Measurements from ENCODE around the gene GPRIN2.

GPRIN2 gene

DNA sequence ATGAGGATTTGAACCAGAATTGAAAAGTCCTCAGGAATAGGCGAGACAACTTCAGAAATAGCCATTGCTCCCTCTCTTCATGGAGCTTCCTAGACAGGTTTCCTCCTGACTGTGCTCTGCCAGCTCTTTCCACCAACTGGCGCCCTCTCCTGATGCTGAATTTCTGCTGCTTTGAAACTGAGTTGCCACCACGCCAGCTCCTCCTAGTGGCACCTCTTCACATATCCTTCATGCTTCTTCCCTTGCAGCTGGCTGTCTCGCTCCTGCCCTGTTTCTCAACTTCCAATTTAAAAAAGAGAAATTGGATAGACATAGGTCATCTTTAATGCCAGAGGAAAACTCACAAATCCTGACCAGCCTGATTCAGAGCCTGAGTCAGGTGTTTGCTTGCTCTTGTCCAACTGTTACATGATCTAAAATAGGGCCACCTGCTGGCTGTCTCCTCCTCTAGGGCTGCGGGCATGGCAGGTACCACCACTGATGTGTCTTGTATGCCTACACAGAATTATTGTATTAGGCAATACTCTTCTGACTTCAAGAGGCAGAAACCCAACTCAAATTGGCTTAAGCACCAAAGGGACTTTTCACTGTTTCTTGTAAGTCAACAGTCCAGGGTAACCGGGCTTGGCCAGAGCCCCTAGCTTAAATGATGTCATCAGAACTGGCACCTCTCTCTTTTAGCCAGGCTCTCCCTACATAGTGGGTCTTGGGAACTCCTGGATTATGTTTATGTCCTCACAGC, 9.3 kb upstream of the GPRIN2 start:
- ATAC-seq, result peak; percentile 49 to 62

DNA sequence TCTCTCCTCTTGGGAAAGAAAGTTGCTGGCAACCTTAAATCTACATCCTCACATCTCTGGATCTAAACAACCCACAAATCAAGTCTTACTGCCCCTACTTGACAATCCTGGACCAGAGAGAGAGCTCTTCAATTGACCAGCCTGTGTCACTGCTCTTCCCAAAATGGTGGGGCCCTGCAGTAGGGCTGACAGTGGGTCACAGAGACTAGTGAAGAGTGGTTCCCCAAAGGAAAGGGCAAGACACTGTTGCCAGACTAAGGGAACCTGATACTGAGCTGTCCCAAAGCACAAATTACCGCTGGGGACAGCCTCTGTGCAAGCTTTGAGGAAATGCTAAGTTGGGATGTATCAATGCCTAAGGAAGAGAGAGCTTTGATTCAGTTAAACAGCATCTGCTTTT, 4.5 kb upstream of the GPRIN2 start:
- ATAC-seq, result no peak

DNA sequence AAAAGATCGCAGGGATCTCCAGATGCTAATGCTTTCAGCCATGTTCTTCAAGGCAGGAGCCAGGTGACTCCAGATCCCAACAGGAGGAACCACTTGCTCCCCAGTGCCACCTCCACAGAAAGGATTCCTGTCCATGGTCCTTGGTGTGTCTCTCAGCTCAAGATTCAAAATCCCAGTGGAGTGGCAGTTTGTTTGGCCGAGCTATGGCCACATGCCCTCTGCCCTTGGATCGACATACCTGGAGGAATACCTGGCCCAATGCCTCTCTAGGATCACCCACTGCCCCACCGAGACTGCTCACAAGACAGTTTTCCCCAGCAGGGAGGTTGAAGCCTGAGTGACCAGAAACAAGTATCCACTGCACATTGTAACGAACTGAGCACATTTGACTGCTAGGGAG, 3.9 kb upstream of the GPRIN2 start:
- ATAC-seq, result no peak

GRCh38 chr10:46559231-46559671, 2.8 kb upstream of the GPRIN2 start:
- ATAC-seq, result no peak

GRCh38 chr10:46558392-46559185, 2.1 kb upstream of the GPRIN2 start:
- no peak for ATAC-seq

GRCh38 chr10:46558122-46558391, 1.6 kb upstream of the GPRIN2 start:
- no peak for ATAC-seq

DNA sequence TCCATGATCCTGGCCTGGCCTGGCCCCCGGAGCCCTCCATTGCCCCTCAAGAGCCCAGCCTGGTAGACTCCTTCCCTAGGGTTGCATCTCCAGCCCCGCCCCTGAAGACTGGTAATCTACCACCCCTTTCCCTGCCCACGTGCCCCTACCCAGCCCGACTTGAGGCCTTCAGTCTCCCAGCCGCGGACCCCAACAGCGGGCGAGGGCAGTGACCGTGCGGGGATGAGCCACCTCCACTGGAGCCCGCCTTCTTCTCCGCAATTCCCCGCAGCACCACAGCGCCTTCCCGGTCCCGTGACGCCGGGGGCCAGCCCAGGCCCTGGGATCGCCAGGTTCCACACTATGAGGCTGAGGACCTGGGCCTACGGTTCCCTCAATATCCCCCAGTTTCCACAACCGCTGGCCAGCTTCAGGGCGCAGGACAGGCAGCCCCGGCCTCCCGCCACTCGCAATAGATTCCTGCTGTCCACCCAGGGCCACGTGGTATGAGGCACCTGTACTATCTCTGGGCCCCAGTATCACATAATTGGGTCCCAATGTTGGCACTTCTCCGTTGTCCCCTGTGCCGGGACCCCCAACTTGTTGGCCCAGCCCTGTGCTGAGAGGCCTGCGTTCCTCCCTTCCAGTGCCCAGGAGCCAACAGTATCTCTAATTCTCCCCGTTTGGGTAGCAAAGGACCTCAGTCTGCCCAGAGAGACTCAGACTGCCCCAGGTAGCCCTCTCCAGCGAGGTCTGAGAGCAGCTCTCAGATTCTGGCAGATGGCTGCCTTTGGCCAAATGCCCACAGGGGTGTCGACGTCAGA, 1.1 kb upstream of the GPRIN2 start:
- ATAC-seq, result no peak

- ATAC-seq, result no peak
Measured at GRCh38 chr10:46555713-46556514, 544 bp downstream of the GPRIN2 start.

GRCh38 chr10:46555366-46555712, 1.1 kb downstream of the GPRIN2 start:
- ATAC-seq, result no peak

DNA sequence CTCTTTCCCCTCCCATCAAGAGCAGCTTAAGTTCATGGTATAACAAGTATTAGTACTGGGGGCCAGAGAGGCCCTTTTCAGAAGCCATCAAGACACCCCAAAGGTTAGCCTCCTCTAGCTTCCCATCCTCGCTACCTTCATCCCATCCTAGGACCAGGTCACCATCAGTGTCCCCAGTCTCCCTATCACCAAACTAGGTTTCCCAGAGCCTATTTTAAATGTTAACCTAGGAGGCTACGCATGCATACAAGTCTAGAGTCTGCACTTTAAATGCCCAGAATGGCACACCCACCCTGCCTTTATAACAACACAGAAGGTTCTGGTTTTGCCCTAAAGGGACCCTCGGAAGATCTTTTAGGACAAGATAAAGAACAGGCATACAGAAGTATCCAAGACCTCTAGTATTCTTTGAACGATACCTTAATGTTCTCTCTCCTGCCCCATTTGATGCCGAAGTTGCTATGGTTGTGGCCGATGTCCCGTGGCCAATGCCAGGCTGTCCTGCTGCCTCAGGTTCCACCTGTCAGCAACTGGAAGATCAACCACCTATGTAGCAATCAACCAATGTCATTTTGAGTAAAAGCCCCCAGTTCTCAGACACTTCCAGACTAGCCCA, 2.2 kb downstream of the GPRIN2 start:
- no peak for ATAC-seq

DNA sequence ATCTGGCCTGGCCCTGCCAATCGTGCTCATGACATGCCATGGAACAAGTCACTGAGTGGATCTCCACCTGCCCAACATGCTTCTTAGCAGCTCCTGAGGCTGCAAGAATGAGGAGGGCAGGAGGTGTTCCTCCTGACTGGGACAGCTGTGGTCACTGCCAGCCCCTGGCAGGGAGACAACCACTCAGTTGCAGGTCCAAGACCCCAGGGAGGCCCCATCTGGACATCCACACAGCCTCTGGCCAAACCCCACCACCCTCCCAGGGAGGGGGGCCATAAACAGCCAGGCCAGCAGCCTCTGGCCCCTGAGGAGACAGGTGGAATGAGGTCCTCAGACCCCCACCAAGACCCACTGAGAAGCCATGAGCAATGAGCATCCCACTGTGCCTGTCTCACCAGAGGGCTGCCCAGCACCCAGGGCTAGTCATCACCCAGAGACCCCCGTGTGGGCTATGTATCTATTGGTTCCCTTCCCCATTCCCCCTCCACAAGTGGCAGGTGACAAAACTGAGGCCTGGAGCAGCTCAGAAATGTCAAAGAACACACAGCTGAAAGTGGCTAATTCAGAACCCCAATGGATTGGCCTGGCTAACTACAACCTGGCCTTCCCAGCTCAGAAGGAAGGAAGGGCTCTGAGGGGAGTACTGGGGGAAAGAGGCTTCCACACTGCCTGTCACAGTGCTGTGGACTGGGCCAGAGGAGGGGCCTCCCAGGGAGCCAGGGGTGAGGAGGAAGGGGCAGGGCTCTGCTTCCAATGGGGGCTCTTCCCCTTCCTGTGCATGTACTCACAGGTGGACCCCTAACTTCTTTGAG, 3.0 kb downstream of the GPRIN2 start:
- no peak for ATAC-seq

GRCh38 chr10:46552526-46553237, 3.8 kb downstream of the GPRIN2 start:
- no peak for ATAC-seq

- ATAC-seq, result no peak
Measured at GRCh38 chr10:46551701-46552525, 4.5 kb downstream of the GPRIN2 start.

- no peak for ATAC-seq
Measured at GRCh38 chr10:46550795-46551700, 5.4 kb downstream of the GPRIN2 start.

DNA sequence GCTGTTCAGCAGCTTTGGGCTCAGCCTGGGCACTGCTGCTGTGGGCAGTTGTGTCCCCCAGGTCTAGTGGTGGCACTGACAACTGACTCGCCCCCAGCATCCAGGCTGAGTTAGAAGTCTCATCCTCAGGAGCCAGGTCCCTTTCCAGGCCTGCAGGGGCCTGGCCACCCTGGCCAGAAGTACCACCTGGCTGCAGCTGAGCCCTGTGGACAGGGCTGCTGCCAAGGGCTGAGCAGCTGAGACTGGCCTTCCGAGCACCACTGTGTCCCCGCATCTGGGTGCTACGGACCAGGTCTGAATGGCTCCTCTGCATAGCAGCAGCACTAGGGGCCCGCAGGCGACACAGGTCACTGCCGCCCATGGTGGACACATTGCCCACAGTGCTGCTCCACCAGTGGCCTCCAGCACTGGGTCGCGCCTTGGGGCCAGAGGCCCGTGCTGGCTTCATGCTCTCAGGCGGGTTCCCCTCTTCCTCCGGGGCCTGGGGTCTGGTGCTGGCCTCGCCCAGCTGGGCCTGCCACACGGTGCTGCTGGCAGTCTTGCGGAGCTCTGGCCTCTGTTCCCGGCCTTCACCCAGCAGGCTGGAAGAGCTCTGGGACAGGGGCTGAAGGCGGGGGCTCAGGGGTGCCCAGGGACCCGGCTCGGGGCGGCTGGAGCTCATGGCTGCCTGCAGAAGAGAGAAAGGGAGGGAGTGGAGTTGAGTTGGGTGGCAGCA, 6.2 kb downstream of the GPRIN2 start:
- no peak for ATAC-seq

DNA sequence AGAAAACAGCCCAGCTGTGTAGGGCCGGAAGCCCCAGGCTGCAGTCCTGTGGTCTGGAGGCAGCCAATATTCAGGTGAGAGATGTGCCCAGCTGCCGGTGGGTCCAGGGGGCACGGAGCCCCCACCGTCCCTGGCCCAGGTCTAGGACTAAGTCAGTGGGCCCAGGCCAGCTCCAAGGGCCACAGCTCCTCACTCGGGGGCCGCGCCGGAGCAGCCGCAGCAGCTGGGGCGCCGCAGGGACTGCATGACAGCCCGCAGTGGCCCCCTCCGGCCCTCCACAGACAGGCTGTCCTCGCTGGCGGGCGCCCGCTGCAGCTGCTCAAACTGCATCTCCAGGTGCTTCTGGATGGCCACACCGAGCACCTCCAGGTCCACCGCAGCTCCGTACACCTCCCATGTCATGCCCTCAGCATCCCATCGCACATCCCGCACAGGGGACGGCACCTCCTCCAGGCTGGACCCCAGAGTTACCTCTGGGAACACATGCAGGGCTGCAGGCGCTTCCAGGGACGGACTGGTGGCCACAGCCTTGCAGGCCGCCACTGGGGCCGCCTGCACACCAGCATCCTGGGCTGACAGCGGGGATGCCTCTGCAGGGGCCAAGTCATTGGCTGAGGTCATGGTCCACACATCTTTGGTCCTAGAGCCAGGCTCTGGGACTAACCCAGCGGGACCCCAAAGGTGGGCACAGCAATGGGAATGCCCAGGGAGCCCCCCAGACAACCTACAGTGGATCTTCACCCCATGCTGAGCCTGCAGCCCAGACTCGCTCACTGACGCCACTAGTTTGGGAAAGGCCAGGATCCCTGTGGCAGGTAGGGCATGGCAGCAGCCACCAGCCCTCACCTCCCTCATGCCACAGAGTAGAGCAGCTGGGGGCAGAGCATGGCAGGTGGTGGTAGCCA, 7.0 kb downstream of the GPRIN2 start:
- no peak for ATAC-seq

GRCh38 chr10:46548498-46549090, 7.9 kb downstream of the GPRIN2 start:
- no peak for ATAC-seq

Measured in activated CD4-positive, CD25-positive, alpha-beta regulatory T cell treated with anti-CD3 and anti-CD28 coated beads, Interleukin-2, amount 50 U/mL, for 24 hours (primary cell).